Vagina (tissue), 2 donors: ENCODE measurements around the gene ATP2A2.

Source experiments
- POLR2A ChIP-seq, 2 donors: fragments of 450-650 bp; IDR thresholded peaks; one replicate each; pipeline ENCODE4 v1.6.1; 2017; ENCODE audit warnings: antibody characterized with exemption in 2 of 2, mild to moderate bottlenecking in 2 of 2, moderate library complexity in 2 of 2
- TF ChIP-seq, protein P1 (sequence below), 3 experiments: fragments of 450-650 bp in 2 of 3; fragments of 200-600 bp in 1 of 3; sonication (generic) in 1 of 3; IDR thresholded peaks; one replicate each; pipeline ENCODE4 v1.5.1; 2017 to 2019; ENCODE audit warnings: antibody characterized with exemption in 3 of 3, mild to moderate bottlenecking in 2 of 3, moderate library complexity in 2 of 3

- TF ChIP-seq, protein P1, sequence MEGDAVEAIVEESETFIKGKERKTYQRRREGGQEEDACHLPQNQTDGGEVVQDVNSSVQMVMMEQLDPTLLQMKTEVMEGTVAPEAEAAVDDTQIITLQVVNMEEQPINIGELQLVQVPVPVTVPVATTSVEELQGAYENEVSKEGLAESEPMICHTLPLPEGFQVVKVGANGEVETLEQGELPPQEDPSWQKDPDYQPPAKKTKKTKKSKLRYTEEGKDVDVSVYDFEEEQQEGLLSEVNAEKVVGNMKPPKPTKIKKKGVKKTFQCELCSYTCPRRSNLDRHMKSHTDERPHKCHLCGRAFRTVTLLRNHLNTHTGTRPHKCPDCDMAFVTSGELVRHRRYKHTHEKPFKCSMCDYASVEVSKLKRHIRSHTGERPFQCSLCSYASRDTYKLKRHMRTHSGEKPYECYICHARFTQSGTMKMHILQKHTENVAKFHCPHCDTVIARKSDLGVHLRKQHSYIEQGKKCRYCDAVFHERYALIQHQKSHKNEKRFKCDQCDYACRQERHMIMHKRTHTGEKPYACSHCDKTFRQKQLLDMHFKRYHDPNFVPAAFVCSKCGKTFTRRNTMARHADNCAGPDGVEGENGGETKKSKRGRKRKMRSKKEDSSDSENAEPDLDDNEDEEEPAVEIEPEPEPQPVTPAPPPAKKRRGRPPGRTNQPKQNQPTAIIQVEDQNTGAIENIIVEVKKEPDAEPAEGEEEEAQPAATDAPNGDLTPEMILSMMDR (IDR thresholded peaks at IDR 0.05), result peak in 1 of 3 experiments; percentile 9
- no peak for TF ChIP-seq POLR2A (IDR thresholded peaks at IDR 0.05)
These were observed 74.0 kb downstream of the ATP2A2 start for GRCh38 chr12:110355073-110355472.
